ENCODE data around the gene NTN1.

The NTN1 gene

GRCh38 chr17:9287306-9287705 lies 266.0 kb downstream of the NTN1 start:
- no peak for DNase-seq

- no peak for DNase-seq
These were observed 268.9 kb downstream of the NTN1 start for GRCh38 chr17:9290226-9290613.

DNA sequence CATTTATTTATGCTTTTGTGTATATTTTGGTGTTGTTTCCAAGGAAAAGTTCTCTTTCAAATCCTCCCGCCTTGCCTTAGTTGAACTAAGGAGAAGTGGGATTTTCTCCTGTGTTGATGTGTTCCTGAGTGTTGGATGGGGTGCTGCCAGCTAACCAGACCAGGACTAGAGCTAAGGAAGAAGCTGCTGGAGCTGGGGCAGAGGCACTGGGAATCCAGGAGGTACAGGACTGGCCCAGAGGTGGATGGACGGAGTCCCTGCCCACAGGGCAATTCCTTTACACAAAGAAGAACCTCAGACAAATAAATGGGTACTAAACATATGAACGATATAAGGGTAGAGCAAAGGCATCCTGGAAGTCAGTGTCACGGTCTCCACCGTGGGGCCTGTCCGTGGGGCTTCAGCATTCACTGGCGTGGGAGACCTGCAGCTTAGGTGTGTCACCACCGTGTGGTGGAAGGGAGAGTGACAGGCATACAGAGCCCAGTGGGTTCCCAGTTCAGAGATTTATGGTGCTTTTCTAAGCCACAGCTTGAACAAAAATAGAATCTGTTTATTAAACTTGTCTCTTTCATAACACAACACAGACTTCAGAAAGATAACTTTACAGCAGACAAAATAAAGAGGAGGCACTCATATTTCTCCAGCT lies 270.7 kb downstream of the NTN1 start:
- DNase-seq = peak; percentile 24

DNA sequence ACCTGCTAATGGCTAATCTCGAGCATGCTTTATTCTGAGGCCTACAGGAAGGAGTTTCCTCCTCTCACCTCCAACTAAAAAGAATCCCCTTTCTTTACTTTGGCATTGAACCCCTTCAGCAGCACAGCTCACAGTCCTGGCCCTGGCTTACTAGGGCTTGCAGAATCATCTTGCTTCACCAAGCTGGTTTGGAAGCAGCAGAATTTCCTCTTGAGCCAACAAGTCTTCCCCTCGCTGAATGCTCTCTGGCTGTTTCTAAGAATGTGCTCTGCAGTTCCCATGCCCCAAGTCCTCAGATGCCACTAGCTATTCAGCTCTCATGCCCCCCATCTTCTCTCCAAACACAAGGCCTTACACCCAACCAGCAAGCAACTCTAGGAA lies 271.2 kb downstream of the NTN1 start:
- no peak for DNase-seq
